ENCODE measurements around the gene TMEM150B.

GRCh38 chr19:55373993-55374757, 49.0 kb upstream of the TMEM150B start:
- TF ChIP-seq CTCF (IDR thresholded peaks at IDR 0.05) = no peak
- no peak for TF ChIP-seq EZH2 (IDR thresholded peaks at IDR 0.05)
